ENCODE measurements around the gene CIAO3. TPM values are rescaled to one million over a fixed set of nuclear protein-coding genes. Genes with fewer than 3 reads are reported as not detected.
A peak's percentile ranks its signal among the peaks of the same experiment; 100 is the strongest.

CIAO3 gene
- total and polyA plus RNA-seq, 2 donors (not counting 1 experiment from before 2014, with no cell fraction given), result 59.4 to 68.4 TPM

DNA sequence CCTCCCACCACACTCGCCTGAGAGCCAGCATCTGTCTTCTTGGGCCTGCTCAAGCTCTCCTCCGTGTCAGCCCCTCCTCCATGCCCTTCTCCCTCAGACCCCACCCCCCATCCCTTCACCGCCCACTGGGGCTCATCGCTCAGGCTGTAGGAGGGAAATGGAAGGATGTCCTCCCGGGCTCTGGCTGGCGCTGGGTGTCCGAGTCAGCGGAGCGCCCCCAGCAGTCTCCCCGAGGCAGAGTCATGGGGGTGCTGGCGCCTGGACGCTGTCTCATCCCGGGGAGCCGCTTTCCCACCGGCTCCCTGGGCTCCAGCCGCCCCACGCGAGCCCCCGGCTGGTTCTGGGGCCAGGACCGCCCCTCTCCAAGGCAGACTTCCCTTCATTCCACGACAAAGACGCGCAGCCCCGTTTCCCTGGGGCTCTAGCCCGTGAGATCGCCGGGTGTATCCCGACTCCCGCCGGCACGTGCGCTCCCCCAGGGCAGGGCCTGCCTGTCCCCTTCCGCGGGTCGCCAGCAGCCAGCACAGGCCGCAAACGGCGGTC, 20.3 kb downstream of the CIAO3 start:
- Histone ChIP-seq H3K79me2 (ENCODE audit: control insufficient read depth, insufficient read depth, low read length) (no peaks in the 10 kb centered on the region), H4K20me1 (ENCODE audit: control insufficient read depth, insufficient read depth, low read length, poor library complexity, severe bottlenecking) (peaks cover 20% of the 10 kb centered on the region), H3K9me3 (ENCODE audit: control extremely low read depth in 1 of 3, control insufficient read depth in 2 of 3, insufficient read depth in 1 of 3, low read length in 2 of 3) (peaks cover 0 to 11% (median 0%) of the 10 kb centered on the region in 3 donors), H3K27me3 (replicated peaks in 1 of 4; ENCODE audit: control extremely low read depth in 1 of 4, control insufficient read depth in 3 of 4, insufficient read depth in 4 of 4, low read length in 3 of 4) (peaks cover 0 to 11% (median 5%) of the 10 kb centered on the region in 4 experiments), H2AFZ (ENCODE audit: insufficient read depth, low read depth, low read length, poor library complexity, severe bottlenecking) (peak overlapping the region; percentile 77), H3K4me2 (replicated peaks; ENCODE audit: low read depth, low read length, poor library complexity, severe bottlenecking) (peak overlapping the region; percentile 98), H3K4me1 (ENCODE audit: control insufficient read depth in 2 of 2, insufficient read depth in 2 of 2, low read length in 2 of 2) (peaks cover 23 to 37% of the 10 kb centered on the region in 2 donors), H3K9ac (ENCODE audit: low read length) (peak overlapping the region; percentile 77), H3K4me3 (ENCODE audit: control extremely low read depth in 1 of 5, extremely low read depth in 1 of 5, insufficient read depth in 1 of 5, low read depth in 2 of 5, low read length in 4 of 5) (peak overlapping the region; percentile 34 to 76 (median 73)), H3K27ac (ENCODE audit: low read length in 2 of 2) (peak overlapping the region; percentile 54 to 86), H3K36me3 (replicated peaks in 1 of 2; ENCODE audit: control extremely low read depth in 1 of 2, control insufficient read depth in 1 of 2, extremely low read depth in 1 of 2, insufficient read depth in 2 of 2, low read length in 1 of 2) (no peaks in the 10 kb centered on the region)
- H3K4me3 Mint-ChIP-seq, result peak overlapping the region; percentile 84
- CTCF ChIA-PET, result interaction anchor here (1.1 to 3.8 kb wide), 5 partner anchors 8 to 65 kb away, joined by 3 to 26 read pairs (median 9); partner anchors contain the start of genes CIAO3 and JMJD8
- TF ChIP-seq EZH2 (IDR thresholded peaks at IDR 0.05; ENCODE audit: borderline replicate concordance, insufficient read depth, low read depth, low read length, poor library complexity, severe bottlenecking), result no peak
- TF ChIP-seq, protein P1, sequence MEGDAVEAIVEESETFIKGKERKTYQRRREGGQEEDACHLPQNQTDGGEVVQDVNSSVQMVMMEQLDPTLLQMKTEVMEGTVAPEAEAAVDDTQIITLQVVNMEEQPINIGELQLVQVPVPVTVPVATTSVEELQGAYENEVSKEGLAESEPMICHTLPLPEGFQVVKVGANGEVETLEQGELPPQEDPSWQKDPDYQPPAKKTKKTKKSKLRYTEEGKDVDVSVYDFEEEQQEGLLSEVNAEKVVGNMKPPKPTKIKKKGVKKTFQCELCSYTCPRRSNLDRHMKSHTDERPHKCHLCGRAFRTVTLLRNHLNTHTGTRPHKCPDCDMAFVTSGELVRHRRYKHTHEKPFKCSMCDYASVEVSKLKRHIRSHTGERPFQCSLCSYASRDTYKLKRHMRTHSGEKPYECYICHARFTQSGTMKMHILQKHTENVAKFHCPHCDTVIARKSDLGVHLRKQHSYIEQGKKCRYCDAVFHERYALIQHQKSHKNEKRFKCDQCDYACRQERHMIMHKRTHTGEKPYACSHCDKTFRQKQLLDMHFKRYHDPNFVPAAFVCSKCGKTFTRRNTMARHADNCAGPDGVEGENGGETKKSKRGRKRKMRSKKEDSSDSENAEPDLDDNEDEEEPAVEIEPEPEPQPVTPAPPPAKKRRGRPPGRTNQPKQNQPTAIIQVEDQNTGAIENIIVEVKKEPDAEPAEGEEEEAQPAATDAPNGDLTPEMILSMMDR (IDR thresholded peaks at IDR 0.05), result no peak
- ATAC-seq (ENCODE audit: low read depth) (no peak), DNase-seq (peak; percentile 59)
- no peaks in the 10 kb centered on the region for H3K27me3 Mint-ChIP-seq
- WGBS (ENCODE audit: insufficient coverage), result 0% methylated on average over 36 of the region's 38 CpGs
- POLR2A ChIA-PET, result interaction anchor here (0.7 to 1.9 kb wide), 4 partner anchors 15 to 37 kb away, joined by 3 to 5 read pairs (median 4); partner anchors contain the start of genes JMJD8 and WDR24
- H3K27ac Mint-ChIP-seq, result peak overlapping the region; percentile 80
- no peaks in the 10 kb centered on the region for H3K9me3 Mint-ChIP-seq (ENCODE audit: insufficient read depth)
- intact Hi-C loops (cut with micrococcal nuclease), result loop anchor here (5.0 kb wide), 1 partner anchor 38 kb away; the partner anchor contains the start of genes JMJD8 and STUB1
- peaks cover 15% of the 10 kb centered on the region for H3K4me1 Mint-ChIP-seq
